GM23338 (cell line): ENCODE results near the gene ETFA.

ENCODE experiments used
- CREB1 ChIP-seq: fragments of 250-450 bp; sonication (Bioruptor Pico); IDR thresholded peaks from 2 replicates; pipeline ENCODE4 v1.5.0; 2020; ENCODE audit warnings: low read depth, mild to moderate bottlenecking, moderate library complexity
- CTCF ChIP-seq, 2 experiments: fragments of 200-600 bp in 1 of 2; sonication (generic) in 1 of 2; conservative IDR thresholded peaks; 2 replicates each; pipeline versions ENCODE4 v1.5.1 to v1.6.1; 2016 to 2017; ENCODE audit warnings: antibody characterized with exemption in 2 of 2, low read depth in 2 of 2, mild to moderate bottlenecking in 2 of 2, moderate library complexity in 1 of 2
- EZH2 ChIP-seq: fragments of 200-600 bp; sonication (generic); IDR thresholded peaks from one replicate; pipeline ENCODE4 v1.8.0; 2017; ENCODE audit warnings: antibody characterized with exemption, mild to moderate bottlenecking, low read depth; ENCODE audit not compliant: unreplicated experiment
- EZH2phosphoT487 ChIP-seq: fragments of 200-600 bp; sonication (generic); IDR thresholded peaks from one replicate; pipeline ENCODE4 v1.8.1; 2018; ENCODE audit warnings: antibody characterized with exemption; ENCODE audit not compliant: unreplicated experiment
- JUNB ChIP-seq: IDR thresholded peaks from one replicate; pipeline ENCODE4 v1.6.1; 2016; ENCODE audit warnings: antibody characterized with exemption; ENCODE audit not compliant: unreplicated experiment
- POLR2AphosphoS5 ChIP-seq: IDR thresholded peaks from 2 replicates; pipeline ENCODE4 v1.6.1; 2016; ENCODE audit warnings: antibody characterized with exemption, low read depth
- REST ChIP-seq: IDR thresholded peaks from one replicate; pipeline ENCODE4 v1.6.1; 2018; ENCODE audit warnings: antibody characterized with exemption; ENCODE audit not compliant: unreplicated experiment
- STAT1 ChIP-seq: IDR thresholded peaks from one replicate; pipeline ENCODE4 v1.6.1; 2016; ENCODE audit warnings: antibody characterized with exemption; ENCODE audit not compliant: unreplicated experiment
- TF ChIP-seq, protein P1 (sequence below): IDR thresholded peaks from 2 replicates; pipeline ENCODE4 v1.6.1; 2016; ENCODE audit warnings: antibody characterized with exemption

DNA sequence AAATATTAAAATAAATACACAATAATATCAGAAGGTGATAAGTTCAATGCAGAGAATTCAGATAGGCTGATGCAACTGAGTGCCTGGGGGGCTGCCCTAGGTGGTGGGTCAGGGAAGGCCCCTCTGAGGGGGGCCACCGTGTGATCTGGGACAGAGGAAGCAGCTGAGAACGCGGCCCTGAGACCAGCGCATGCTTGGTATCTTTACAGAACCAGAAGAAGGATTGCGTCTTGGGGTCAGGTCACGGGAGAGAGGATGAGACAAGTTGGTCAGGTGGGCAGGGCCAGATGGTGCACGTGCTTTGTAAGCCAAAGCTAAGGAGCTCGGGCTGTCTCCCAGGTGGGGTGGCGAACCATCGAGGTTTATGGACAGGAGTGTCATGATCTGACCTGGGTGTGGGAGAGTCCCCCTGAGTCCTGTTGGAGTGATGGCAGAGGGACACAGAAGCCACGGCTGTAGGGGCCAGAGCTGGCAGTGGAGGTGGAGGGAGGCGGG, 121.2 kb downstream of the ETFA start:
- no peak for TF ChIP-seq EZH2
- TF ChIP-seq REST, result no peak
- TF ChIP-seq CTCF (conservative IDR thresholded peaks at IDR 0.05; ENCODE audit: low read depth in 2 of 2), result no peak
- TF ChIP-seq POLR2AphosphoS5, result no peak
- no peak for TF ChIP-seq CREB1
- TF ChIP-seq JUNB, result no peak
- TF ChIP-seq EZH2phosphoT487, result no peak
- TF ChIP-seq, protein P1, sequence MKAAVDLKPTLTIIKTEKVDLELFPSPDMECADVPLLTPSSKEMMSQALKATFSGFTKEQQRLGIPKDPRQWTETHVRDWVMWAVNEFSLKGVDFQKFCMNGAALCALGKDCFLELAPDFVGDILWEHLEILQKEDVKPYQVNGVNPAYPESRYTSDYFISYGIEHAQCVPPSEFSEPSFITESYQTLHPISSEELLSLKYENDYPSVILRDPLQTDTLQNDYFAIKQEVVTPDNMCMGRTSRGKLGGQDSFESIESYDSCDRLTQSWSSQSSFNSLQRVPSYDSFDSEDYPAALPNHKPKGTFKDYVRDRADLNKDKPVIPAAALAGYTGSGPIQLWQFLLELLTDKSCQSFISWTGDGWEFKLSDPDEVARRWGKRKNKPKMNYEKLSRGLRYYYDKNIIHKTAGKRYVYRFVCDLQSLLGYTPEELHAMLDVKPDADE, result no peak
- TF ChIP-seq STAT1, result no peak
